ENCODE measurements around the gene ANKS3.

Gene ANKS3

GRCh38 chr16:4664538-4665418 lies 69.3 kb downstream of the ANKS3 start:
- DNase-seq, result peak; percentile 61

- DNase-seq, result no peak
Observed at GRCh38 chr16:4663777-4664465, 70.2 kb downstream of the ANKS3 start.

GRCh38 chr16:4663465-4663776 lies 70.7 kb downstream of the ANKS3 start:
- DNase-seq, result no peak

GRCh38 chr16:4661661-4662060 lies 72.4 kb downstream of the ANKS3 start:
- DNase-seq, result no peak

- DNase-seq, result peak; percentile 65
Observed at GRCh38 chr16:4660454-4661007, 73.5 kb downstream of the ANKS3 start.

GRCh38 chr16:4659363-4660353 lies 74.4 kb downstream of the ANKS3 start:
- DNase-seq, result no peak

GRCh38 chr16:4656695-4657686 lies 77.1 kb downstream of the ANKS3 start:
- DNase-seq, result no peak

GRCh38 chr16:4656221-4656620 lies 77.8 kb downstream of the ANKS3 start:
- DNase-seq, result no peak

GRCh38 chr16:4655801-4656200 lies 78.3 kb downstream of the ANKS3 start:
- no peak for DNase-seq

GRCh38 chr16:4654964-4655590 lies 79.0 kb downstream of the ANKS3 start:
- no peak for DNase-seq

GRCh38 chr16:4654011-4654963 lies 79.8 kb downstream of the ANKS3 start:
- no peak for DNase-seq

- DNase-seq, result no peak
Observed at GRCh38 chr16:4652561-4652960, 81.5 kb downstream of the ANKS3 start.

GRCh38 chr16:4651827-4652226 lies 82.2 kb downstream of the ANKS3 start:
- DNase-seq, result no peak

- DNase-seq, result peak; percentile 86
Observed at GRCh38 chr16:4650443-4651074, 83.5 kb downstream of the ANKS3 start.

GRCh38 chr16:4649744-4650442 lies 84.2 kb downstream of the ANKS3 start:
- DNase-seq, result no peak

GRCh38 chr16:4648917-4649316 lies 85.2 kb downstream of the ANKS3 start:
- no peak for DNase-seq

- no peak for DNase-seq
Observed at GRCh38 chr16:4647644-4647980, 86.5 kb downstream of the ANKS3 start.

- no peak for DNase-seq
Observed at GRCh38 chr16:4646773-4647643, 87.1 kb downstream of the ANKS3 start.

Data from activated CD4-positive, alpha-beta T cell treated with anti-CD3 and anti-CD28 coated beads, Interleukin-2, Interleukin-6, amounts not matched to agents 100 ng/mL and 50 ng/mL, durations not matched to agents 16 hours and 8 hours (primary cell).